8988T (cell line): ENCODE data around the gene COL27A1.

ENCODE experiments used
- DNase-seq: peaks from one replicate; pipeline ENCODE4 v3.0.0; 2011

The COL27A1 gene

GRCh38 chr9:114207845-114208244 lies 52.5 kb downstream of the COL27A1 start:
- no peak for DNase-seq

DNA sequence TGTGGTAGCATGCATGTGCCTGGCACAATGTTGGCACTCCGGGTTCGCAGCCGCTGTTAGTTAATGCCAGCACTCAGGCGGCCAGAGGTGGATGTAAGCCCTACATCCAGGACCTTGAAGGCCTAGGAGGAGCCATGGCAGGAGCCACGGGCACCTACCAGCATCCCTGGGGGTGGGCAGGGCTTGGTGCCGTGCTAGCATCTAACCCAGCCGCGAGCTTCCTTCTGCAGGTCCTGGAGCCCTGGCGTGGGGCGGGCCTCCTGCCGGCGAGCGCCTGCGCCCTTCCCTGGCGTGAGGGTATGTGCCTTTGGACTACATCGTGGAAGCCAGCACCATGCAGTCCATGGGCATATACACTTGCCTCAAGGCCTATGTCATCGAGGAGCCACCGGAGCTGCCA lies 53.8 kb downstream of the COL27A1 start:
- no peak for DNase-seq

DNA sequence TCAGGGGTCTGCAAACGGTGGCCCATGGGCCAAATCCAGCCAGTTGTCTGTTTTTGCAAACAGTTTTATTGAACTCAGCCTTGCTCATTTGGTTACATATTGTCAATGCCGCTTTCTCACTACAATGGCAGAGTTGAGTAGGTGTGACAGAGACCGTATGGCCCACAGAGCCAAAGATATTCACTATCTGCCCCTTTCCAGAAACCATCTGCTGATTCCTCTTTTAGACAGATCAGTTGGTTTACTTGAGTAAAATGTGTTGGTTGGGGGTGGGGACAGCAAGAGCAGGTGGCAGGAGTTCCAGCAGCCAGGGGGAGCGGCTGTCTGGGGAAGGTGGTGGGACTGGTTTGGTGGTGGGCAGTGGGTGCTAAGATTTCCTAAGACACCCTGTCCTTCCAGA lies 54.8 kb downstream of the COL27A1 start:
- no peak for DNase-seq

DNA sequence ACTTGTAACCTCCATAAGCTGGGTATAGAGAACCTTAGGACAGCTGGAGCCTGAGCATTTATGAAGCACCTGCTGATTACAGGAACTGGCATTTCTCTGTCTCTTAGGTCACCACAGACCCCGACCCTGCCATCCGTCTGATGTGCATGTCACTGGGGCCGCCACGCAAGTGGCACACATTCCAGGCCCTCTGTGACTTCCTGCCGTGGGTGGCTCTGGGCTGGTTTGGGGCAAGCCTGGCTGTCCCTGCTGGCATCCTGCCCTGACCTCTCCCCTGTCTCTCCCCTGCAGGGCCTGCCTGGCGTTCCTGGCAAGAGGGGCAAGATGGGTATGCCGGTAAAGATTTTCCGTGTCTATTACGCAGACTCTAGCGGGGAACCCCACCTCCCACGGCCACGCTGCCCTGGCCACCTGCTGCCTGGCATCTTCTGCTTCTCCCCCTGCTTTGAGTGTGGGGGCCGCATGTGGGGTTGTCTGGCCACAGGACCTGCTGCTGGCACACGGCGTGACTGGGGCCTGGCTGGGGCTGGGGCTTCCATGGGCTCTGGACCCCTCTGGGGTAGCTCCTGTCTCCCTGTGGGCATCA lies 55.4 kb downstream of the COL27A1 start:
- DNase-seq = no peak

DNA sequence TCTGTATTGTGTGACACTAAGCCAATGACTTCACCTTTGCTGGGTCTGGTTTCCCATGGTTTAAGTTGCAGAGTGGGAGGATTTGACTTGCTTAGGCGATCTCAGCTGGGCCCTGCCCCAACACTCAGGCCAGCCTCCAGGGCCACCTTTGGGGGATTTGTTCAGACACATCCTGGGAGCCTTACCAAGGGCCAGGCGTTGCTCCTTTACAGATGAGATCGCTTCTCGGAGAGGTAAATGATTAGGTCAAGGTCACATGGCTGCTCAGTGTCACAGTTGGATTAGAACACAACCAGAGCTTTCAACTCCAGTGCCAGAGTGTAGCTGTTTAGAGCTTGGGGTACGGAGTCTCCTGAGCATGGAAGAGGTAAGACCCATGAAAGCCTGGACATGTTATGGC lies 57.5 kb downstream of the COL27A1 start:
- no peak for DNase-seq

- no peak for DNase-seq
Observed at GRCh38 chr9:114213566-114213965, 58.2 kb downstream of the COL27A1 start.

DNA sequence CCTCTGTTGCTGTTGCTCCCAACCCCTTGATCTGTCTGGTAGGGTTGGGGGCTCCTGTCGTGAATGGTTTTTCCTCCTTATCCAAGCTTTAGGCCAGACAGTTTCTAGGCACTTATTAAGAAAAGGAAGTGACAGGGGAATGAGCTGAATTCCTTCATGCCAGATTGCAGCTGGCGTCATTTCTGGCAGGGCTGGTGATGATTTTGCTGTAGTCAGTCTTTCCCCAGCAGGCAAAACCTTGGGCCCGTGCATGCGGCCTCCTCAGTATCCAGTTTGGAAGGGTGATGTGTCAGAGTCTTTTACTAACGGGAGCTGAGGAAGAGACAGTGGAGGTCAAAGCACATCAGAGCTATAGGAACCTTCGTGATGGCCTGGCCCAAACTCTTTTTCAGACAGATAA lies 58.8 kb downstream of the COL27A1 start:
- DNase-seq = no peak

GRCh38 chr9:114214686-114215414 lies 59.5 kb downstream of the COL27A1 start:
- no peak for DNase-seq

DNA sequence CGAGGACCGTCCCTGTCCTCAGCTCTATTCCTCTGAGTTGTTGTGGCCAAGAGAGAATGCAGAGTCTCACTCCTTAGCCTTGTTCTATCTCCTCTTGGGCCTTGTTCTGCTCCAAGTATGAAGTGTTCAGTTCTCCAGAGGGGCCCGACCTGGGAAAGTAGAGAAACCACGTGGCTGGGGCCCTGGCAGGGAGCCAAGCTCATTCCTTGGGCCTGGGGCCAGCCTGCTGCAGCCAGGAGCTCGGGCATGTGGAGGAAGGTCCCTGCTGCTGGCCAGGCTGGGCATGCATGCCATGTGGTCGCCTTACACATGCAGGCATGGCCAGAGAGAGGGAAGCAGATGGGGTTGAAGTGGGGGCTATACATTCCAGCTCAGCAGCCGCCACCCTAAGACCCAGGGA lies 60.7 kb downstream of the COL27A1 start:
- DNase-seq = no peak

GRCh38 chr9:114216976-114217375 lies 61.6 kb downstream of the COL27A1 start:
- DNase-seq = no peak

GRCh38 chr9:114218264-114219120 lies 63.2 kb downstream of the COL27A1 start:
- DNase-seq = no peak

DNA sequence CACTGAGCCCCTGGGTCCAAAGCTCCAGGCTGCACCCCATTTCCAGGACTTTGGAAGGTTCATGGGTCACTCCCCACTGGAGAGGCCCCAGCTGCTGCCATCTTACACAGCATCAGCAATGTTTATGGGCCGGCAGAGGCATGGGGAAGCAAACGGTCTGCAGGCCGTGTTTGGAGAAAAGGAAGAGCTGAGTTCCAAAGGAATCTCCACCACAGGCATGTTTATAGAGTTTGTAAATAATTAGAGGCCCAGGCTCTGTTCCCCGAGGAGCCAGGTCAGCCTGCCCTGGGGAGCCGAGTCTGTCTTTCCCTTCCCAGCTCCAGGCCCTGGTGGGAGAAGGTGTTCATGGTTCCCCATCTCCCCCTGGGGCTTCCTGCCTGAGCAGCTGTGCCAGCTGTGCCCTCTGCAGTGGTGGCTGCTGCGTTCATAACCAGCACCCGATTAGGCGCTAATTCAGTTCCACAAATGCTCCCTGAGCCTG lies 64.8 kb downstream of the COL27A1 start:
- DNase-seq = no peak

DNA sequence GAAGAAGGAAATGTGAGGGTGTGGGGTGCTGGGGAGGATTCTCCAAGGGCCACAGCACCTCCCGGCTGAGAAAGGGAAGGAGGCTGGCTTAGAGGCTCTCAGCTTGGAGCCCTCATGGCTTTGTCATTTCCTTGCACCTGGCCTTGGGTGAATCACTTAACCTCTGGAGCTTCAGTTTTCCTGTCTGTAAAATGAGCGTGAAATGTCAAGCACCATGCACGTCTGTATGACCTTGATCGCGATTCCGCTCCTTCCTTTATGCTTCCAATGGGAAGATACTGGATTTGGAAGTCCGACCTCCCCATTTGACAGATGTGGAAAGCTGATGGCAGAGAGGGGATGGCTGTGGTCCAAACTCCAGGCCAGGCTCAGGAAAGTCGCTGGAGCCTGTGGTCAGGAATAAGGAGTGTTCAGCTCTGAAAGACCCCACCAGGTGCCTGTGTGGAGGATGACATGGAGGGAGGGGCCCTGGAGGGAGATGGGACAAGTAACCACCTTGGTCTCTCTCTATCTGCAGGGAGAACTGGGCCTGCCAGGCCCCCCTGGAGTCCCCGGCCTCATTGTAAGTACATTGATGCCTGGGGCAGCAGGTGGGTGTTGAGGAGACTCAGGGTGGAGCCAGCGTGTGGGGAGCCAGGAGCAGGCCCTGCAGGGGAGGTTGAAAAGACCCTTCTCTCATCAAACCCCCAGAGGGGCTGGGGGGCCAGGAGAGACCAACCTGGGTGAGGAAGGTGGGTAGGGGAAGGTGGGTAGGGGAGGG lies 66.5 kb downstream of the COL27A1 start:
- DNase-seq = no peak

DNA sequence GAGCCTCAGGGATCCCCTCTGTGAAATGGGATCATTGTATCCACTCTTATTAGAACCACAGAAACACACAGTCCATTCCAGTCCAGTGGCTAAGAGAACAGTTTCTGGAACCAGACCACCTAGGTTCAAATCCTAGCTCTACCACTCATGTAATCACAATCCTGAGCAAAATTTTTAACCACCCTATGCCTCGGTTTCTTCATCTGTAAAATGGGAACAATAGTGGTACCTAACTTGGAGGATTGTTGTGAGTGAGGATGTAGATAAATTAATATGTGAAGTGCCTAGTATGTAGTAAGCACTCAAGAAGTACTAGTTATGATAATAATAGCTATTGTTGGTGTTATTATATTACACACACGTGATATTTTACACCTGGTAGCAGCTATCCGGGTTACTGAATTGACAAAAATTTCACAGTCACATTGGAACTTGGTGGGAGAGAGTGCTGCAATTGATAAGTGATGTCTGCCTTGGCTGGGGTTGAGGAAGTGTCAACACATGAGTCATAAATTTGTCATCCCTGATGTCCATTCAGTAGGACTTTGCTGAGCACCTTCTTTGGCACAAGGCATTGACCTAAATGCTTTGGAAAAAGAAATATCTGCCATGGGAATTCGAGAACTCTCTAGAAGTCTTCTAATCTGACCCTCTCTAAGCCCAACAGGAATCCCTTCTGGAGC lies 68.4 kb downstream of the COL27A1 start:
- no peak for DNase-seq

GRCh38 chr9:114224247-114224610 lies 68.9 kb downstream of the COL27A1 start:
- no peak for DNase-seq

GRCh38 chr9:114225561-114226212 lies 70.3 kb downstream of the COL27A1 start:
- no peak for DNase-seq

GRCh38 chr9:114226246-114227055 lies 71.1 kb downstream of the COL27A1 start:
- no peak for DNase-seq

GRCh38 chr9:114227288-114228015 lies 72.1 kb downstream of the COL27A1 start:
- no peak for DNase-seq

- no peak for DNase-seq
Observed at GRCh38 chr9:114228016-114228808, 72.9 kb downstream of the COL27A1 start.
